ENCODE data around the gene GPR55. TPM values are rescaled to one million over a fixed set of nuclear protein-coding genes. Genes with fewer than 3 reads are reported as not detected.
A peak's percentile ranks its signal among the peaks of the same experiment; 100 is the strongest.

The GPR55 gene
- total and polyA plus RNA-seq, 2 of the 8 experiments (the other 6 are each of a cell fraction or from before 2014, with no cell fraction given), result not detected

DNA sequence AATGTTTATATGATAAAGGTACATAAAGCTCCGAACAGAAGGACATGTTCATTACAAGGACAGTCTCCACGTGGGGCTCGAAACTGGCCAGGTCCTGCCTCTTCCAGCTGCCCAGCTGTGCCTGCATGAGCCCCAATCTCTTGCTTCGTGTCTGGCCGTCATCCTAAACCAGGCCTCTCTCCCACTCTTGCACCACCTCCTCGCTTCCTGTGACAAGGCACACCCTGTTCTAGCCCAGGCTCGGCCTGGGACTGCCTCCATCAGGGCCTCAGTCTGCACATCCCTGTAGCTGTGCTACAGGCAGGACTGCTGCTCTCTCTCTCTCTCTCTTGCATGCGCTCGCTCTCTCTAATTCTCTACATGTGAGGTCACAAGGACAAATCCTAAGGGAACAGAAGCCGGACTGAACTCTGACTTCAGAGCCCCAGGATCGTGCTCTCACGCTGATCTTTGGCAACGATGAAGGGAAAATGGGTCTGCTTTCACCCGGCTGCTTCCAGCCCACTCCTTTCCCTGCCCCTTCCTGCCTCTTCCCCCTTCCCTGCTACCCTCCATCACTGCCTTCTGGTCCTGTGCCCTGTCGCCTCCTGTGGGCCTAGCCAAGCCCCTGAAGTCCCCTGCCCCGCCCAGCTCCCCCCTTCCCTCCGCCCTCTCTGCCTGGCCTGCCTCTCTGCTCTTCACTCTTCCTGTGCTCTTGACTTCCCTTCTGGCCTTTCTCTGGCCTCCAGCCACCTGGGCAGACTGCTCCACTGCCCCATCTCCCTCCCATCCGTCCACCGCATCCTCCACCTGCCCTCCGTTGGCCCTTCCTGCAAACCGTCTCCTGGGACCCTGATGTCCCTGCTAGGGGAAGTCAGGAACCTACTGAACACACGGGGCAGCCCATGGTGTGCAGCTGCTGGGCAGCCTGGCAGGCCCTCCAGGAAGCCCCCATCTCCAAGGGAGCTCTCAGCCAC lies 7.8 kb upstream of the GPR55 start:
- Histone ChIP-seq H3K23ac (ENCODE audit: insufficient read length) (no peak overlapping the region), H3K4me1 (replicated peaks in 1 of 4; ENCODE audit: control insufficient read depth in 3 of 4, insufficient read depth in 4 of 4, low read length in 3 of 4) (peaks cover 0 to 9% (median 4%) of the 10 kb centered on the region in 4 experiments; a peak in 3 of 7 replicates), H2BK20ac (ENCODE audit: low read length) (no peak overlapping the region), H3K4me2 (ENCODE audit: insufficient read depth in 1 of 2, low read depth in 2 of 2, low read length in 2 of 2) (no peak overlapping the region), H3K14ac (ENCODE audit: insufficient read length) (no peak overlapping the region), H3K79me2 (ENCODE audit: control insufficient read depth in 1 of 2, insufficient read depth in 2 of 2, low read length in 2 of 2) (no peaks in the 10 kb centered on the region), H3K79me1 (ENCODE audit: low read depth, low read length) (no peaks in the 10 kb centered on the region), H3K18ac (ENCODE audit: extremely low read depth, low read length) (peak overlapping the region; percentile 60; the same call in 1 of the 2 replicates), H3K9ac (replicated peaks in 1 of 4; ENCODE audit: extremely low read depth in 1 of 4, low read depth in 3 of 4, low read length in 3 of 4) (no peak overlapping the region), H3K23me2 (ENCODE audit: low read depth, low read length) (no peaks in the 10 kb centered on the region), H4K91ac (replicated peaks; ENCODE audit: insufficient read length, low read length) (no peak overlapping the region), H4K8ac (ENCODE audit: extremely low read depth, insufficient read depth, low read length) (peak overlapping the region; percentile 53; the same call in 1 of the 2 replicates), H2BK15ac (ENCODE audit: low read length) (peak overlapping the region; percentile 29; the same call in 1 of the 2 replicates), H2BK5ac (ENCODE audit: low read depth, low read length) (0 out of 2 replicates have a peak overlapping the region, but pooled peaks have one; percentile 8), H4K5ac (ENCODE audit: insufficient read length, low read depth, low read length) (no peak overlapping the region), H2BK120ac (replicated peaks; ENCODE audit: low read depth, low read length) (no peak overlapping the region), H3K36me3 (ENCODE audit: control insufficient read depth in 2 of 4, insufficient read depth in 4 of 4, low read length in 3 of 4) (no peaks in the 10 kb centered on the region), H3K27ac (ENCODE audit: low read depth, low read length) (no peak overlapping the region), H3K56ac (replicated peaks; ENCODE audit: insufficient read length, low read depth, low read length) (no peak overlapping the region), H2AK5ac (ENCODE audit: low read depth, low read length) (no peak overlapping the region), H4K20me1 (replicated peaks in 1 of 2; ENCODE audit: control insufficient read depth in 1 of 2, insufficient read depth in 2 of 2, low read length in 2 of 2) (no peaks in the 10 kb centered on the region), H3K9me3 (ENCODE audit: insufficient read depth in 2 of 2, low read depth in 1 of 2, low read length in 1 of 2) (no peaks in the 10 kb centered on the region), H3K4ac (replicated peaks; ENCODE audit: insufficient read length, low read depth, low read length) (no peak overlapping the region), H3K27me3 (replicated peaks in 1 of 4; ENCODE audit: control insufficient read depth in 3 of 4, extremely low read depth in 1 of 4, insufficient read depth in 3 of 4, low read length in 3 of 4) (no peaks in the 10 kb centered on the region), H2BK12ac (ENCODE audit: low read depth, low read length) (0 out of 2 replicates have a peak overlapping the region, but pooled peaks have one; percentile 60), H2AFZ (ENCODE audit: low read length) (no peak overlapping the region; the same call in 1 of the 2 replicates), H3K4me3 (ENCODE audit: extremely low read depth in 1 of 4, insufficient read depth in 2 of 4, low read depth in 3 of 4, low read length in 4 of 4) (no peak overlapping the region)
- no peak for DNase-seq (ENCODE audit: low read depth in 1 of 2, low spot score in 2 of 2)
- TF ChIP-seq JUN (IDR thresholded peaks at IDR 0.05; ENCODE audit: low read depth, low read length) (no peak), CBX5 (IDR thresholded peaks at IDR 0.05; ENCODE audit: low read depth, low read length) (no peak), KDM4A (IDR thresholded peaks at IDR 0.05; ENCODE audit: low read depth, low read length, severe bottlenecking) (no peak), FOSL1 (IDR thresholded peaks at IDR 0.05; ENCODE audit: insufficient read depth, low read depth, low read length) (no peak), SRF (IDR thresholded peaks at IDR 0.05; ENCODE audit: low read depth, low read length) (no peak)
- TF ChIP-seq, protein P1, sequence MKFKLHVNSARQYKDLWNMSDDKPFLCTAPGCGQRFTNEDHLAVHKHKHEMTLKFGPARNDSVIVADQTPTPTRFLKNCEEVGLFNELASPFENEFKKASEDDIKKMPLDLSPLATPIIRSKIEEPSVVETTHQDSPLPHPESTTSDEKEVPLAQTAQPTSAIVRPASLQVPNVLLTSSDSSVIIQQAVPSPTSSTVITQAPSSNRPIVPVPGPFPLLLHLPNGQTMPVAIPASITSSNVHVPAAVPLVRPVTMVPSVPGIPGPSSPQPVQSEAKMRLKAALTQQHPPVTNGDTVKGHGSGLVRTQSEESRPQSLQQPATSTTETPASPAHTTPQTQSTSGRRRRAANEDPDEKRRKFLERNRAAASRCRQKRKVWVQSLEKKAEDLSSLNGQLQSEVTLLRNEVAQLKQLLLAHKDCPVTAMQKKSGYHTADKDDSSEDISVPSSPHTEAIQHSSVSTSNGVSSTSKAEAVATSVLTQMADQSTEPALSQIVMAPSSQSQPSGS (IDR thresholded peaks at IDR 0.05; ENCODE audit: low read length), result no peak
- FAIRE-seq, result no peak
- ChIA-PET POLR2A (ENCODE audit: partially characterized antibody) (no interaction called here), CTCF (ENCODE audit: partially characterized antibody) (interaction anchor here (0.6 to 15.3 kb wide), 9 partner anchors 8 to 419 kb away, joined by 3 to 332 read pairs (median 4); partner anchors contain the start of gene GPR55)
- WGBS, 2 experiments (ENCODE audit: extremely low coverage in 1 of 2, insufficient coverage in 1 of 2, insufficient read length in 1 of 2, insufficient replicate concordance in 2 of 2, low coverage in 1 of 2, low lambda C conversion rate in 2 of 2, missing lambda C conversion rate in 1 of 2), result 89% methylated on average over 19 of the region's 22 CpGs; no CpG with 5 or more reads in 1 of the 2 experiments

All from H1 (cell line).